Activated CD4-positive, alpha-beta T cell treated with anti-CD3 and anti-CD28 coated beads, Interleukin-2, amount 50 U/mL, for 4 hours (primary cell): ENCODE data around the gene TKTL1.
"Not testable (repeated sequence)": the region's sequence is repeated elsewhere in the genome, so short reads cannot be mapped to it uniquely, and the experiment has no call there.

Source experiments
- DNase-seq, 2 experiments: peaks; one replicate each; pipeline ENCODE4 v3.0.0-alpha.2; 2020

Gene TKTL1, protein sequence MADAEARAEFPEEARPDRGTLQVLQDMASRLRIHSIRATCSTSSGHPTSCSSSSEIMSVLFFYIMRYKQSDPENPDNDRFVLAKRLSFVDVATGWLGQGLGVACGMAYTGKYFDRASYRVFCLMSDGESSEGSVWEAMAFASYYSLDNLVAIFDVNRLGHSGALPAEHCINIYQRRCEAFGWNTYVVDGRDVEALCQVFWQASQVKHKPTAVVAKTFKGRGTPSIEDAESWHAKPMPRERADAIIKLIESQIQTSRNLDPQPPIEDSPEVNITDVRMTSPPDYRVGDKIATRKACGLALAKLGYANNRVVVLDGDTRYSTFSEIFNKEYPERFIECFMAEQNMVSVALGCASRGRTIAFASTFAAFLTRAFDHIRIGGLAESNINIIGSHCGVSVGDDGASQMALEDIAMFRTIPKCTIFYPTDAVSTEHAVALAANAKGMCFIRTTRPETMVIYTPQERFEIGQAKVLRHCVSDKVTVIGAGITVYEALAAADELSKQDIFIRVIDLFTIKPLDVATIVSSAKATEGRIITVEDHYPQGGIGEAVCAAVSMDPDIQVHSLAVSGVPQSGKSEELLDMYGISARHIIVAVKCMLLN

DNA sequence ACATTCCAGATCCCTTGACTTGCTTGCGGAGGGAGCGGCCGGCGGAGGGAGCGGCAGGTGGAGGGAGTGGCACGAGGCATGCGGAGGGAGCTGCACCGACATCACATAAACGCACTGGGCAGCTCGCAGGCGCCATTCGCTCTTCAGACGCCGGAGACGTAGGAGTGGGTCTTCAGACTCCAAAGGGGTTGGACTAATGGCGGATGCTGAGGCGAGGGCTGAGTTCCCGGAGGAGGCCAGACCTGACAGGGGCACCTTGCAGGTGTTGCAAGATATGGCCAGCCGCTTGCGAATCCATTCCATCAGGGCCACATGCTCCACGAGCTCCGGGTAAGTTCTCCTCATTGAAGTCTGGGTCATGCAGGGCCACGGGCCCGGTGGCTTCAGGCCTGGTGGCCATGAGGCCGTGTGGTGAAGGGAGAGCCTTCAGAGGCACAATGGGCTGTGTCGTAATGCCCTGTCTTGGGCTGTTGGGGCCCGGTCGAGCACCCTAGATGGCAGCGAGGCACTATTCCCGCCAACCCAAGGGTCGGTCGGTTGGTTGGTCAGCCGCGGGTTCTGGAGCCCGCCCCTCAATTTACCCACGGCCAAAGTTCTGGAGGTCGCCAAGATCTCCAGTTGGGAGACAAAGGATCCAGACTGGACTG, at the start of gene TKTL1:
TKTL1 (plus strand) TSS at position 132 of the 647 bp plus-strand sequence; CDS start at position 197, 65 bp downstream.
- no peak for DNase-seq

DNA sequence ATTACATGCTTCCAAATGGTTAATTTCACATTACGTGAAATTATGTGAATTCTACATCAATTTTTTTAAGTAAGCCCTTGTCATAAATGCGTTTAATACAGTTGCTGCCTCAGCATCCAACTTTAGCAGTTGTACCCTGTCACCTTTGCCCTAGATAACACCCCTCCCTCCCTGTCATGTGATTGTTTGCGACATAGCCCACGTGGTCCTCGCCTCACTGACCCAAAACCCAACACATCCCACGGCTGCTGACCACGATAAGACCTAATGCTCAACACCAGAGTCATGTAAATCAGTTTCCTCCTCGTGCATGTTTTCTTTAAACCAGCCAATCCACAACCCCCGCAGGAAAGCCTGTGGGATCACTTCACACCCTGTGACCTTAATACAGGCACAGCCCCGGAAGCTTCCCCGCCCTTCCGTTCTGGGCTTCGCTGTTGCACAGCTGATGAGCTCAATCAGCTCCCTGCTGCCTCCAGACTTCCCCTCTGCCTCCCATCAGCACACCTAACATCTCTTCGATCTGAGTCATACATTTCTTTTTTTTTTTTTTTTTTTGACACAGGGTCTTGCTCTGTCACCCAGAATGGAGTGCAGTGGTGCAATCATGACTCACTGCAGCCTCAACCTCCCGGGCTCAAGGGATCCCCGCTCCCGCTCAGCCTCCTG, 48.1 kb upstream of the TKTL1 start:
- not testable (repeated sequence) for DNase-seq

DNA sequence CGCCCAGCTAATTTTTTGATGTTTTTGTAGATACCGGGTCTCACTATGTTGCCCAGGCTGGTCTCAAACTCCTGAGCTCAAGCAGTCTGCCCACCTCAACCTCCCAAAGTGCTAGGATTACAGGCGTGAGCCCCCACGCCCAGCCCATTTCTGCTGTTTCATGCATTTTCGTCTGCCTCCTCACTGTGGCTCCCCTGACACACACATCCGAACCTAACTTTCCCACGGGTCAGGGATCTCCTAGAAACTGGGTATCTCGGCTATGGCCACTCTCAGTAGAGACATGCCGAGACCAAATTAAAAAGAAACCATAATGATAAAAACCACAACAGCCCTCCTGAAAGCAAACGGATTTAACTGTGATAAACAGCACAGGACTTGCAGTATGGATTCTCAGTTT, 47.5 kb upstream of the TKTL1 start:
- DNase-seq = not testable (repeated sequence)

DNA sequence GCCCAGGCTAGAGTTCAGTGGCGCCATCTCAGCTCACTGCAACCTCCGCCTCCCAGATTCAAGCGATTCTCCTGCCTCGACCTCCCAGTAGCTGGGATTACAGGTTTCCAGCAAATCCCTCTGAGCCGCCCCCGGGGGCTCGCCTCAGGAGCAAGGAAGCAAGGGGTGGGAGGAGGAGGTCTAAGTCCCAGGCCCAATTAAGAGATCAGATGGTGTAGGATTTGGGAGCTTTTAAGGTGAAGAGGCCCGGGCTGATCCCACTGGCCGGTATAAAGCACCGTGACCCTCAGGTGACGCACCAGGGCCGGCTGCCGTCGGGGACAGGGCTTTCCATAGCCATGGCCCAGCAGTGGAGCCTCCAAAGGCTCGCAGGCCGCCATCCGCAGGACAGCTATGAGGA, 38.3 kb upstream of the TKTL1 start, which contains the start of gene OPN1MW3:
OPN1MW3 (plus strand) TSS at position 301 of the 400 bp plus-strand sequence; CDS start at position 339, 38 bp downstream.
- DNase-seq = not testable (repeated sequence)

DNA sequence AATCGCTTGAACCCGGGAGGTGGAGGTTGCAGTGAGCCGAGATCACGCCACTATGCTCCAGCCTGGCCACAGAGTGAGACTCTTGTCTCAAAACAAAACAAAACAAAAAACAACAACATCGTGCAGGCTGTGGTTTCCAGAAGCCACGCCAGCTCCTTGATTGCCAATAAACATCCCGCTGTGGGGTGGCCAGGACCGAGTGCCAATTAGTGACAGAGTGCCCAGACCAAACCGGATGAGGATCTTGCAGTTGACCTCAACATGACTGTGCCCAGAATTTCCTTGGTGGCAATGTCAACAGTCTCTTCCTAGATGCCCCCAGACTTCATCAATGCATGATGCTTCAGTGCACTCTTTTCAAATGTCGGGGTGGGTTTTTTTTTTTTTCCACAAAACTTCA, 36.9 kb upstream of the TKTL1 start:
- DNase-seq = not testable (repeated sequence)

DNA sequence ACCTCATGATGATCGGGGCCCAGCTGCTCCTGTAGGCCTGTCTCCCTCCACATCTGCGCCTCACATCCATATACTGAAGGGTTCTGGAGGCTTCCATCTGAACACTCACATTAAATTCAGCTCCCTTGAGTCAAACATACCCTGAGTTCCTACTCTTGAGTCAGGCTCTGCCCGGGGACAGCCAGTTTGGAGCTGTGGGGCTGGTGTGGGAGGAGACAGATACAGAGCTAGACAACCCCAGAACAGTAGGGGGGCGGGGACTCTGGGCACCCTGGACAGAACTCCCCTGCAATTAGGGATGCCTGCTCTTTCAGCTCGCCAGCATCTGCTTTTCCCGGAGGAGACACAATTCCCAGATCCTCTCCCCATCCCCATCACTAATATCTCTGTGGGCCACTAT, 32.5 kb upstream of the TKTL1 start:
- not testable (repeated sequence) for DNase-seq

DNA sequence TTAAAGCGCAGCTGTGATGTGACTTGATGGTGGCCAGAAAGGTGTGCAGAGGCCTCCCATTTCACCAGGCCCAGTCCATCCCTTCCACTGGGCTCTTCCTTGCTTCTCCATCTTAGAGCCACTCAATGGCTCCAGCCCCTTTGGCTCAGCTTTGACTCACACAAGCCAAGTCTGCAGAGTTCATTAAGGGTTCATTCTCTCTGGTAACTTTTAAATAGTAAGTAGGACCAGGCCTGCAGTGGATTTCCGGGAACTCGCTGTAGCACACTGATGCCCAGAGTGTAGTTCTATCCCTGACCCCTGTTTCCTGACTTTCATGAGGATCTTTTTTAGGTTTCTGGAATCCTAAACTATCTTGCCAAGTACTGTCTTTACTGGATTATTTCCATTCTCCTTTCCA, 26.4 kb upstream of the TKTL1 start:
- not testable (repeated sequence) for DNase-seq

DNA sequence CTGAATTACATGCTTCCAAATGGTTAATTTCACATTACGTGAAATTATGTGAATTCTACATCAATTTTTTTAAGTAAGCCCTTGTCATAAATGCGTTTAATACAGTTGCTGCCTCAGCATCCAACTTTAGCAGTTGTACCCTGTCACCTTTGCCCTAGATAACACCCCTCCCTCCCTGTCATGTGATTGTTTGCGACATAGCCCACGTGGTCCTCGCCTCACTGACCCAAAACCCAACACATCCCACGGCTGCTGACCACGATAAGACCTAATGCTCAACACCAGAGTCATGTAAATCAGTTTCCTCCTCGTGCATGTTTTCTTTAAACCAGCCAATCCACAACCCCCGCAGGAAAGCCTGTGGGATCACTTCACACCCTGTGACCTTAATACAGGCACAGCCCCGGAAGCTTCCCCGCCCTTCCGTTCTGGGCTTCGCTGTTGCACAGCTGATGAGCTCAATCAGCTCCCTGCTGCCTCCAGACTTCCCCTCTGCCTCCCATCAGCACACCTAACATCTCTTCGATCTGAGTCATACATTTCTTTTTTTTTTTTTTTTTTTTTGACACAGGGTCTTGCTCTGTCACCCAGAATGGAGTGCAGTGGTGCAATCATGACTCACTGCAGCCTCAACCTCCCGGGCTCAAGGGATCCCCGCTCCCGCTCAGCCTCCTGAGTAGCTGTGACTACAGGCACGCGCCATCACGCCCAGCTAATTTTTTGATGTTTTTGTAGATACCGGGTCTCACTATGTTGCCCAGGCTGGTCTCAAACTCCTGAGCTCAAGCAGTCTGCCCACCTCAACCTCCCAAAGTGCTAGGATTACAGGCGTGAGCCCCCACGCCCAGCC, 10.9 kb upstream of the TKTL1 start:
- not testable (repeated sequence) for DNase-seq

DNA sequence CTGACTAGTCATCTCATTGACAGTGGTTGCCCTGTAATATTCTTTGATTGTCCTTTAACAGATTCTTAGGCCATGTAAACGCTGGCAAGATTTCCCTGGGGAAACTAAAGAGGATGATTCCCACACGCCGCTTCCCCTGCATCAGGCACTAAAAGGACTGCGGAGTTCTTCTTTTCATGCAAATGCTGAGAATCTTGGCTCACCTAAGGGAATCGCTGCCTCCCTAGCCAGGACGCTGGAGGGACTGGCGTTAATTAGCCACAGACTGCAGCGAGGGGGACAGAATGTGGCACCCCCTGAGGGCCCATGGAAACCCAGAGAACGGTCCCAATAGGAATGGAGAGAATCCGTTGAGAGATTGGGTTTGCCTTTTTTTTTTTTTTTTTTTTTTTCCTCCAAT, 9.2 kb upstream of the TKTL1 start:
- not testable (repeated sequence) for DNase-seq

DNA sequence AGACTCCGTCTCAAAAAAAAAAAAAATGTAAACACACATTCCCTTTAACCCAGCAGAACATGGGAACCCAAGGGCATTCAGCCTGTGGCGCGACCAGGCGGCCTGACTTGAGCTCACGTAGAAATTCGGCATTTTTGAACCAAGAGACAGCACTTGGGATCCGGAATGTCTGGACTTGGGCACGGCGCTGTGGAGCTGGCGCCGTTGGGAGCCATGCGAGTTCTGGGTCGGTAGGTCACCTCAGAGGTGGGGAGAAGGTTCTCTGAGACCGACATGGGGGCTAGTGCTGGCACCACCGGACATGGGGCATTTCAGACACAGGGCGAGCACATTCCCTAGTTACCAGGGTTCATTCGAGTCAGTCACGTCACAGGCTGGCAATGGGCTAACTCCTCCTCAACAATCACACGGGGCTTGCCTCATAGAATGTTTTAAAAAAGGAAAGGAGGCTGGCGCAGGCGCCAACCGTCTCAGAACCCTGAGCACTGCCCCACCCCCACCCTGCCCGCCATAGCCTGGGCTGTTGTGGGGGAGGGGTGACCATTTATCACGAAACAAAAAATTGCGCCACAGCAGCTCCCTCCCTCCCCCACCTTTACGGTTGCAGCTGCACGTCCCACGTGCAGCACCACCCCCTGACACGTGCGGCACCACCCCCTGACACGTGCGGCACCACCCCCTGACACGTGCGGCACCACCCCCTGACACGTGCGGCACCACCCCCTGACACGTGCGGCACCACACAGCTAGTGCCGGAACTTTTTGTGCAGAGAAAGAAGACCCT, 612 bp upstream of the TKTL1 start, which contains the start of gene TEX28:
TEX28 (minus strand) TSS at position 334 of the 784 bp plus-strand sequence. CDS start 3,007 bp downstream, outside the sequence.
- no peak for DNase-seq

DNA sequence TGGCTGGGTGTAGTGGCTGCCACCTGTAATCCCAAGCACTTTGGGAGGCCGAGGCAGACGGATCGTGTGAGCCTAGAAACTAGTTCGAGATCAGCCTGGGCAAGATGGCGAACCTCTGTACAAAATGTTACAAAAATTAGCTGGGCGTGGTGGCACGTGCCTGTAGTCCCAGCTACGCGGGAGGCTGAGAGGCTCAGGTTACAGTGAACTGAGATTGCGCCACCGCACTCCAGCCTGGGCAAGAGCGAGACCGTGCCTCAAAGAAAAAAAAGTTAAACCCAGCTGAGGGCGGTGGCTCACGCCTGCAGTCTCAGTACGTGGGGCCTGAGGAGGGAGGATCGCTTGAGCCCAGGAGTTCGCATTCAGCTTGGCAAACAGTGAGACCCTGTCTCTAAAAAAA, 1.1 kb downstream of the TKTL1 start:
- no peak for DNase-seq

DNA sequence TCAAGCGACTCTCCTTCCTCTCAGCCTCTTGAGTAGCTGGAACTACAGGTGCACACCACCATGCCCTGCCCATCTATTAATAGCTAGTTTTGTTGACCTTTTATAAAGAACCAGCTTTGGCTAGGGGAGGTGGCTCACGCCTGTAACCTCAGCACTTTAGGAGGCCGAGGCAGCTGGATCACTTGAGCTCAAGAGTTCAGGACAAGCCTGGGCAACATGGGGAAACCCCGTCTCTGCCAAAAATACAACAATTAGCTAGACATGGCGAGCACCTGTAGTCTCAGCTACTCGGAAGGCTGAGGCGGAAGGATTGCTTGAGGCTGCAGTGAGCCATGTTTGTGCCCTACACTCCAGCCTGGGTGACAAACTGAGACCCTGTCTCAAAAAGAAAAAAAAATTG, 2.7 kb downstream of the TKTL1 start:
- no peak for DNase-seq

DNA sequence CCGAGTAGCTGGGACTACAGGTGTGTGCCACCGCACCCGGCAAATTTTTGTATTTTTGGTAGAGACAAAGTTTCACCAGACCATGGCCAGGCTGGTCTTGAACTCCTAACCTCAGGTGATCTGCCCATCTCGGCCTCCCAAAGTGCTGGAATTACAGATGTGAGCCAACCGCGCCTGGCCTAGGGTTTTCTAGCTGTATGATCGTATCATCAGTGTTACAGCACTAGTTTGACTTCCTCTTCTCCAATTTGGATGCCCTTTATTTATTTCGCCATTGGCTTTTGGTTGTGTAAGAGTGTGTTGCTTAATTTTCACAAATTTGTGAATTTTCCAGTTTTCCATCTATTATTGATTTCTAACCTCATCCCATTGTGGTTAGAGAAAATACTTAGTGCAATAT, 5.2 kb downstream of the TKTL1 start:
- no peak for DNase-seq

DNA sequence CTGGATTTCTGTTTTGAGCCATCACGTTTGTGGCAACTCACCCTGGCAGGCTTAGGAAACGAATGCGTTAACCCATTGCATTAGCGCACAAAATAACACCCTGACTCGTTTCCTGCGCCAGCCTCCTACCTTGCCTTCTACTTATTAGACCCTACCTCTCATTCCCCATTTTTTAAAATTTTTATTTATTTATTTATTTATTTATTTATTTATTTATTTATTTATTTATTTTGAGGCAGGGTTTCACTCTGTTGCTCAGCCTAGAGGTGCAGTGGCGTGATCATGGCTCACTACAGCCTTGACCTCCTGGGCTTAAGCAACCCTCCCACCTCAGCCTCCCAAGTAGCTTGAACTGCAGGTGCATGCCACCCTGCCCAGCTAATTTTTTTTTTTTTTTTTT, 7.4 kb downstream of the TKTL1 start:
- not testable (repeated sequence) for DNase-seq

DNA sequence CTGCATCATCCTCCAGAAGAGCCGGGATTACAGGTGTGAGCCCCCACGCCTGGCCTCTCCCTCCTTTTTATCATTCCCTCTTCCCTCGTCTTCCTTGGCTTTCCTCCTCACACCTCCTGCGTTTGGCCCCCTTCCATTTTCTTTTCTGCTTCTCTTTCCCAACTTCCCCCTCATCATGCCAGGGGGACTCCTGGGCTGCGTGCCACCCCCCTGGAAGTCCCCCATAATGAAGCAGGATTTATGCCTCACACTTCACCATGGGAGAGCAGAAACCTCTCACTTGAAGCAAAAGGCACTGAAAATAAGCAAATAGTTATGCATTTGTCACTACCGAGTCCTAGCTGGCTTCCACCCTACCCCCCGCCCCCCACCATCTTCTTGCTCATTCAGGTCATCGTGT, 7.9 kb downstream of the TKTL1 start:
- DNase-seq = no peak

DNA sequence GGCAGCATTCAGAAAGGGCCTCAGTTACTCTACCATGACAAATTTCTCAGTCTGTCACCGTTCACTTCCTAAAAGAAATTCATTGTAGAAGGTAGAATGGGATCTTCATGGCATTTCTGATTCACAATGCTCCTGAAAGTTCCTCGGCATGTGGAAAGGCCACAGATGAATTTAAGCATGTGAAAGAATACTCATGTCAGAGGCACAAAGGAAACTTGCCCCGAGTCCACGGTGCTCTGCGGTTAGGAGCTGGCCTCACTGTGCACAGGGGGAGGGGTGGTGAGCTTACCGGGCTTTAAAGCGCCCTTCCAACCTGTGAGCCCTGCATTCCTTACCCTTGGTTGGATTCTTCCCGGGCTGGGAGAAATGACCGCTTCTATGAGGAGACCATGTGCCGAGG, 9.3 kb downstream of the TKTL1 start:
- no peak for DNase-seq

DNA sequence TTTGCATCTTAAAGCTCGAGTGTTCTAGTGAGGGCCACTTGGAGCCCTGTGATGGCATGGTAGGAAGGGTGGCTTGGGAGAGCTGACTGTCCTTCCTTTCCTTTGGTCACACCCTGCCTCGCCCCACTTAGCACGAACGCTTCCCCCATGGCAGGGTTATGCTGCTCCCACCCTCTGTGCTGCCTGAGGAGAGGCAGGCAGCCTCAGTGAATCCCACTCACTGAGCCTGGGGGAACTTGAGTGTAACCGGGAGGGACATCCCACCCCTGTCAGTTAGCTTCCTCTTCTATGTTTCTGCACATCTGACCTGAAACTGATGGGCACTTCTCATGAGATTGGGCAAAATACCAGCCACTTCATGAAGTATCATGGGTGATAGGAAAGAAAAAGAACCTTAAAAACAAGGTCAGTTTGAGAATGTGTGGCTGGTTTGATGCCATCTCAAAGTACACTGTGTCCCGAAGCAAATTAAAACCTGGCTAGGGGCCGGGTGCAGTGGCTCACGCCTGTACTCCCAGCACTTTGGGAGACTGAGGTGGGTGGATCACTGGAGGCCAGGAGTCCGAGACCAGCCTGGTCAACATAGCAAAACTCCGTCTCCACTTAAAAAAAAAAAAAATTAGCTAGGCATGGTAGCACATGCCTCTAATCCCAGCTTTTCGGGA, 10.1 kb downstream of the TKTL1 start:
- DNase-seq = no peak

DNA sequence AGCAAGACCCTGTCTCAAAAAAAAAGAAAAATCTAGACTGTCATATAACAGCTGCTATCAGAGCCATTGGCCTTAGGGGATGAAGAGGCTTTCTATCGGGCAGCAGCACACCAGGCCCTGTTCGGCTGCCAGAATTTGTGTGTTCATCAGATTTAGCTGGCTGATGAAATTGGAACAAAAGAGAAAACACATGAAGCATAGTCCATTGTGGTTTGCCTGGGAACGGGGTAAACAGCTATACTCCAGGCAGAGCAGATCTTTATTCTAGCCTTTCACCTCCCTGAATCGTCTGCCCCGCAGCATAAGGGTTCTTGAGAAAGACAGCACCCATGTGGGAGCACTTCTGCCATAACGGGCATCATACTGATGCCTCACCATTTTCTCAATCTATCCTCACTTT, 11.6 kb downstream of the TKTL1 start:
- no peak for DNase-seq

DNA sequence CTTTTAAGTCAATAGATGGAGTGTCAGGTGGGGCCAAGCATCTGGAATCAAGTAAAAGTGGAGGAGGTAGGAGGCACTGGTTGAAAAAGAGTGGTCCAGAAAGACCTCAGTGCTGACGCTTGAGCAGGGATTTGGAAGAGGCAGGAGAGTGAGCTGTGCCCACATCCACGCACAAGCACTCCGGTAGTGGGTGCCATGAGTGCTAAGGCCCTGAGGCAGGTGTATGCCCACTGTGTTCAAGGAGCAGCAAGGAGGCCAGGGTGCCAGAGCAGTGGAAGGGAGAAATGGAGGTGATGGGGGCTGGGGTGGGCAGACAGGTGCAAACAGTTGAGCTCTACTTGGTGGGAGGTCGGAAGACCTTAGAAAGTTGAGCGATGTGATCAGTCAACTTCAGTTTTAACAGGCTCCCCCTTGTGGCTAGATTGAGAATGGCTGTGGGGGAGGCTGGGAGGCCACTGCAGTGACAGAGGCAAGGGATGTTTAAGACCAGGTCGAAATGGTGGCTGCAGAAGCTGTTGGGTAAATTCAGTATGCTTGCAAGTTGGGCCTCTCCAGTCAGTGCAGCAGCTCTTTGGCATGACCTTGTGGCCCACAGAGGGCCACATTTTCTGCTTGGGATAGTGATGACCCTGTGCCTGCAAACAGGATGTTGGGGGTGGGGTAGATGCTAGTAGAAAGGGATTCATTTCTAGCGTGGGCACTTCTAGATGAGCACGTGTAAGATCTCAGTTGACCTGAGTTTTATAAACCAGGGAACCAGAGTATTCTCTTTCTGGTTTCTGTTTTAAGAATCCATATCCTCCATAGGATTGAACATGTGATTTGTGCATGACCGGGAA, 12.7 kb downstream of the TKTL1 start:
- DNase-seq = peak; percentile 75 to 79
